GM12864 (cell line): ENCODE results near the gene RNF141.

Experiments
- DNase-seq: peaks from one replicate; pipeline ENCODE4 v3.0.0-alpha.2; 2011; ENCODE audit warnings: low read depth
- H3K4me3 ChIP-seq: 2 replicates; pipeline ENCODE4 v1.5.1; 2011; ENCODE audit warnings: mild to moderate bottlenecking, low read depth, low read length, control low read depth
- TF ChIP-seq, protein P1 (sequence below): IDR thresholded peaks from 2 replicates; pipeline ENCODE4 v1.5.1; 2011; ENCODE audit warnings: low read depth, mild to moderate bottlenecking, moderate library complexity, low read length, control low read depth, inconsistent platforms; ENCODE audit errors: missing control alignments

Gene RNF141

DNA sequence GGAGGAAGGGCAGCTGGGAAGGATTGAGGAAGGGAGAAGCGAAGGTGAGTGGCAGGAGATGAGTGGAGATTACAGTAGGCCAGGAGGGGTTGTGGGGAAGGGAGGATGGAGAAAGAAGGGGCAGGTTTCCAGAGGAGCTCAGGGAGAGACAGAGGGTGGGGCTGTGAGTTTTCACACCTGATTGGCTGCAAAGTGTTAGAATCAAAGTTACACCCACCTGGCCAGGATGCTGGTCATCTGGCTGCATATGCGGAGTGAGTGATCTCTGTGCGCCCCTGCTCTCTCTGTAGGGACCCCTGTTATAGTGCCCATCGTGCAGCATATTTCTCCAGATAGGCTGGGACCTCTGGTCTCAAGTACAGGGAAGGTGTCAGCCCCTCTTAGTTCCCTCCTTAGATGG lies 67.6 kb downstream of the RNF141 start:
- TF ChIP-seq, protein P1, sequence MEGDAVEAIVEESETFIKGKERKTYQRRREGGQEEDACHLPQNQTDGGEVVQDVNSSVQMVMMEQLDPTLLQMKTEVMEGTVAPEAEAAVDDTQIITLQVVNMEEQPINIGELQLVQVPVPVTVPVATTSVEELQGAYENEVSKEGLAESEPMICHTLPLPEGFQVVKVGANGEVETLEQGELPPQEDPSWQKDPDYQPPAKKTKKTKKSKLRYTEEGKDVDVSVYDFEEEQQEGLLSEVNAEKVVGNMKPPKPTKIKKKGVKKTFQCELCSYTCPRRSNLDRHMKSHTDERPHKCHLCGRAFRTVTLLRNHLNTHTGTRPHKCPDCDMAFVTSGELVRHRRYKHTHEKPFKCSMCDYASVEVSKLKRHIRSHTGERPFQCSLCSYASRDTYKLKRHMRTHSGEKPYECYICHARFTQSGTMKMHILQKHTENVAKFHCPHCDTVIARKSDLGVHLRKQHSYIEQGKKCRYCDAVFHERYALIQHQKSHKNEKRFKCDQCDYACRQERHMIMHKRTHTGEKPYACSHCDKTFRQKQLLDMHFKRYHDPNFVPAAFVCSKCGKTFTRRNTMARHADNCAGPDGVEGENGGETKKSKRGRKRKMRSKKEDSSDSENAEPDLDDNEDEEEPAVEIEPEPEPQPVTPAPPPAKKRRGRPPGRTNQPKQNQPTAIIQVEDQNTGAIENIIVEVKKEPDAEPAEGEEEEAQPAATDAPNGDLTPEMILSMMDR = no peak
- no peak for DNase-seq
- no peak overlapping the region for H3K4me3 ChIP-seq

DNA sequence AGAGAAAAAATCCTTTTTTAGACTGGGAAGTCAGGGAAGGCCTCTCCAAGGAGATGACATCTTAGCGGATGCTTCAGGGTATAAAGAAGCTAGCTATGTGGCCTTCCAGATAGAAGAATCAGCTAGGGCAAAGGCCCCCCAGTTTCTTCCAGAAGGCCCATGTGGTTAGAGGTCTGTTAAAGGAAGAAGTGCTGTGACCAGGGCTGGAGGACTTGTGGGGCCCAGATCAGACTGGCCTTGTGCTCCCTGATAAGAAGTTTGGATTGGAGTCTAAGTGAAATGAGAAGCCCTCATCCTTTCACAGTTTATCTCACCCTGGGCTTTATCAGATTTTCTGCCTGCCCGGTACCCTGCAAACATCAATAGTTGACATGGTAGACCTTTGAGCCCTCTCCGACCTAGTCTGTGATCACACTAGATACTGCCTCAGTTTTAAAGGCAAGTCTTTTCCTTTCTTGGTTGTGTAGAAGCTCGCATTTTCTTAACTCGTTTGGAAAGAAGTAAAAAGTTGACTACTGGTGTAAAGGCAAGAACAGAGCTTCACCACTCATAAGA lies 78.2 kb downstream of the RNF141 start:
- no peak overlapping the region for H3K4me3 ChIP-seq
- TF ChIP-seq, protein P1 = no peak
- DNase-seq = no peak
